ENCODE data around the gene ACLY. TPM values are rescaled to one million over a fixed set of nuclear protein-coding genes. Genes with fewer than 3 reads are reported as not detected.

Gene ACLY
- total RNA-seq, 4 donors from 2014 or later, result 40.8 to 84.0 (median 61.6) TPM

GRCh38 chr17:41870627-41871026, 48.1 kb downstream of the ACLY start:
- no peaks in the 10 kb centered on the region for H3K27me3 ChIP-seq
- ATAC-seq, result no peak
- no peaks in the 10 kb centered on the region for H3K9me3 ChIP-seq
- TF ChIP-seq POLR2AphosphoS5 (IDR thresholded peaks at IDR 0.05) (no peak), CTCF (IDR thresholded peaks at IDR 0.05) (no peak), POLR2A (IDR thresholded peaks at IDR 0.05) (no peak), EP300 (IDR thresholded peaks at IDR 0.05) (no peak)
- H3K27ac ChIP-seq, result no peak overlapping the region
- H3K4me1 ChIP-seq, result peaks cover 0 to under 1% (median 0%) of the 10 kb centered on the region in 3 donors
- no peak overlapping the region for H3K4me3 ChIP-seq
- H3K36me3 ChIP-seq, result peaks cover 0 to 84% of the 10 kb centered on the region in 2 donors
- 74% methylated on average over 5 of the region's 7 CpGs; no CpG with 5 or more reads in 1 of the 2 donors for WGBS, 2 donors (ENCODE audit: low coverage in 1 of 2)

GRCh38 chr17:41870097-41870496, 48.7 kb downstream of the ACLY start:
- Histone ChIP-seq H3K27ac (no peak overlapping the region), H3K4me3 (no peak overlapping the region), H3K36me3 (peaks cover 0 to 84% of the 10 kb centered on the region in 2 donors), H3K4me1 (peaks cover 0 to 4% (median 0%) of the 10 kb centered on the region in 3 donors), H3K27me3 (no peaks in the 10 kb centered on the region), H3K9me3 (no peaks in the 10 kb centered on the region)
- no peak for ATAC-seq
- TF ChIP-seq POLR2AphosphoS5 (IDR thresholded peaks at IDR 0.05), result no peak
- TF ChIP-seq EP300 (IDR thresholded peaks at IDR 0.05), result no peak
- no peak for TF ChIP-seq POLR2A (IDR thresholded peaks at IDR 0.05)
- TF ChIP-seq CTCF (IDR thresholded peaks at IDR 0.05), result no peak
- WGBS, 2 donors (ENCODE audit: low coverage in 1 of 2), result 94 to 100% methylated on average over 1 to 2 of the region's 2 CpGs

- peaks cover 0 to 4% (median 0%) of the 10 kb centered on the region in 3 donors for H3K4me1 ChIP-seq
- no peak overlapping the region for H3K27ac ChIP-seq
- TF ChIP-seq POLR2A (IDR thresholded peaks at IDR 0.05) (no peak), POLR2AphosphoS5 (IDR thresholded peaks at IDR 0.05) (no peak), EP300 (IDR thresholded peaks at IDR 0.05) (no peak), CTCF (IDR thresholded peaks at IDR 0.05) (no peak)
- H3K9me3 ChIP-seq, result no peaks in the 10 kb centered on the region
- no peaks in the 10 kb centered on the region for H3K27me3 ChIP-seq
- no peak overlapping the region for H3K4me3 ChIP-seq
- H3K36me3 ChIP-seq, result peaks cover 0 to 78% of the 10 kb centered on the region in 2 donors
- ATAC-seq, result no peak
- 41 to 63% methylated on average over 3 to 9 of the region's 9 CpGs for WGBS, 2 donors (ENCODE audit: low coverage in 1 of 2)
These were observed 49.3 kb downstream of the ACLY start for GRCh38 chr17:41869426-41869825.

DNA sequence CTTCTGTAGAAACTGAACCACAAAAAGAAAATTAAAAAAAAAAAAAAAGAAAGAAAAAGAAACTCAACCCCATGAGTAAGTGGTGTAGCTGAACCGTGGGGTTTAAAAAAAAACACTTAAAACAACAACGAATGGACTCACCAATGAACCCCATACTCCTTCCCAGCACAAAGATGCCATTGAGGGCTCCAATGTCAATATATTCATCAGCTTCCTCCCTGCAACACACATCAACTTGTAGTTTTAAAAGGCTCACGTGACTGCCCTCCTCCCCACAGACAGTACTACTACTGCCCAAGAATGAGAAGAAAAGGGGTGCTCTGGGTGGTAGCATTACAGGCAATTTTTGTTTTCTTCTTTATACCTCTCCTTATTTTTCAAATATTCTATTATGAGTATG, 50.2 kb downstream of the ACLY start:
- TF ChIP-seq POLR2A (IDR thresholded peaks at IDR 0.05), result no peak
- no peak for TF ChIP-seq EP300 (IDR thresholded peaks at IDR 0.05)
- TF ChIP-seq POLR2AphosphoS5 (IDR thresholded peaks at IDR 0.05), result no peak
- TF ChIP-seq CTCF (IDR thresholded peaks at IDR 0.05), result no peak
- no peak for ATAC-seq
- H3K36me3 ChIP-seq, result peaks cover 0 to 69% of the 10 kb centered on the region in 2 donors

GRCh38 chr17:41865596-41865893, 53.2 kb downstream of the ACLY start:
- peaks cover 0 to 39% of the 10 kb centered on the region in 2 donors for H3K36me3 ChIP-seq
- no peaks in the 10 kb centered on the region for H3K9me3 ChIP-seq
- H3K4me3 ChIP-seq, result peak overlapping the region in 1 of 2 donors; percentile 99
- peak overlapping the region in 3 of 4 donors; percentile 90 to 97 (median 95) for H3K27ac ChIP-seq
- ATAC-seq, result no peak
- H3K27me3 ChIP-seq, result no peaks in the 10 kb centered on the region
- peak in 1 of 4 experiments; percentile 2 for TF ChIP-seq CTCF (IDR thresholded peaks at IDR 0.05)
- TF ChIP-seq POLR2AphosphoS5 (IDR thresholded peaks at IDR 0.05), result no peak
- no peak for TF ChIP-seq EP300 (IDR thresholded peaks at IDR 0.05)
- no peak for TF ChIP-seq POLR2A (IDR thresholded peaks at IDR 0.05)
- 0% methylated on average over 9 of the region's 10 CpGs; no CpG with 5 or more reads in 1 of the 2 donors for WGBS, 2 donors (ENCODE audit: low coverage in 1 of 2)
- peaks cover 7 to 43% (median 11%) of the 10 kb centered on the region in 3 donors for H3K4me1 ChIP-seq

More for the DNA sequence above, 50.2 kb downstream of the ACLY start:
- 59 to 67% methylated on average over 3 of the region's 3 CpGs for WGBS, 2 donors (ENCODE audit: low coverage in 1 of 2)
- Histone ChIP-seq H3K27ac (no peak overlapping the region), H3K9me3 (no peaks in the 10 kb centered on the region), H3K4me3 (no peak overlapping the region), H3K4me1 (peaks cover 4 to 13% (median 6%) of the 10 kb centered on the region in 3 donors), H3K27me3 (no peaks in the 10 kb centered on the region)
